Activated T-helper 1 cell treated with anti-CD3 and anti-CD28 coated beads, Interleukin-12 subunit alpha, Interleukin-12 subunit beta, Interleukin-2, Interleukin-4 antibody, amounts not matched to agents 30 ng/mL and 10 ng/mL and 1 ng/mL, durations not matched to agents 14 hours and 24 hours and 36 hours (primary cell): ENCODE results near the gene MITD1. TPM values are rescaled to one million over a fixed set of nuclear protein-coding genes. Genes with fewer than 3 reads are reported as not detected.
"Not testable (repeated sequence)": the region's sequence is repeated elsewhere in the genome, so short reads cannot be mapped to it uniquely, and the experiment has no call there.

Experiments
- DNase-seq: peaks from one replicate; pipeline ENCODE4 v3.0.0; 2021; ENCODE audit warnings: low spot score
- H3K27ac Mint-ChIP-seq: one replicate; pipeline ENCODE4 v1.8.0; 2021; ENCODE audit warnings: mild to moderate bottlenecking, mixed read lengths
- H3K27me3 Mint-ChIP-seq: one replicate; pipeline ENCODE4 v1.8.0; 2022; ENCODE audit warnings: mild to moderate bottlenecking, moderate library complexity, mixed read lengths; ENCODE audit not compliant: insufficient read depth
- H3K36me3 Mint-ChIP-seq: one replicate; pipeline ENCODE4 v1.8.0; 2021; ENCODE audit warnings: low read depth, mixed read lengths
- H3K4me1 Mint-ChIP-seq: one replicate; pipeline ENCODE4 v1.8.0; 2021; ENCODE audit warnings: low read depth, mixed read lengths
- H3K4me3 Mint-ChIP-seq: one replicate; pipeline ENCODE4 v1.8.0; 2021; ENCODE audit warnings: mild to moderate bottlenecking, moderate library complexity, mixed read lengths
- H3K9me3 Mint-ChIP-seq: one replicate; pipeline ENCODE4 v1.8.0; 2021; ENCODE audit warnings: mixed read lengths
- intact Hi-C: fragments of 100-400 bp; cut with micrococcal nuclease; formaldehyde crosslinking; loops from one replicate; pipeline ENCODE4 v1.15.1; 2024
- total RNA-seq: library from RNA; stranded (reverse); gene quantifications from 2 replicates; pipeline ENCODE4 v1.2.3, GENCODE V29; 2022

The MITD1 gene
- 45.3 and 50.1 TPM in 2 replicates for total RNA-seq

- H3K4me1 Mint-ChIP-seq = peaks cover 36% of the 10 kb centered on the region
- peak within 1 kb of the TSS; percentile 96 for H3K27ac Mint-ChIP-seq
- peaks cover 12% of the 10 kb centered on the region for H3K36me3 Mint-ChIP-seq
- no peaks in the 10 kb centered on the region for H3K27me3 Mint-ChIP-seq
- intact Hi-C loops = loop anchor here (1.0 to 10.0 kb wide), 6 partner anchors 27 to 1824 kb away; partner anchors contain the start of genes C2orf15, COA5, LIPT1 and REV1
- H3K4me3 Mint-ChIP-seq = peak within 1 kb of the TSS; percentile 99
- no peaks in the 10 kb centered on the region for H3K9me3 Mint-ChIP-seq
- DNase-seq = peak; percentile 90
Observed at GRCh38 chr2:99180755-99181623, at the start of gene MITD1, which contains the start of gene MRPL30. Gene MITD1 (minus strand): TSS chr2:99181058. CDS start chr2:99180981, 77 bp downstream. Gene MRPL30 (plus strand): TSS chr2:99181184. CDS start chr2:99186204, 5,020 bp downstream.

- Mint-ChIP-seq H3K4me3 (no peak overlapping the region), H3K27ac (no peak overlapping the region), H3K4me1 (no peaks in the 10 kb centered on the region), H3K36me3 (peaks cover 2% of the 10 kb centered on the region), H3K9me3 (no peaks in the 10 kb centered on the region), H3K27me3 (no peaks in the 10 kb centered on the region)
- DNase-seq = no peak
- intact Hi-C loops = no loop called here
Observed at GRCh38 chr2:99217929-99218501, 37.2 kb upstream of the MITD1 start.

GRCh38 chr2:99216096-99216495 lies 35.2 kb upstream of the MITD1 start:
- H3K36me3 Mint-ChIP-seq = peaks cover 2% of the 10 kb centered on the region
- H3K27ac Mint-ChIP-seq = no peak overlapping the region
- H3K4me1 Mint-ChIP-seq = no peaks in the 10 kb centered on the region
- H3K4me3 Mint-ChIP-seq = no peak overlapping the region
- intact Hi-C loops = no loop called here
- H3K9me3 Mint-ChIP-seq = no peaks in the 10 kb centered on the region
- no peaks in the 10 kb centered on the region for H3K27me3 Mint-ChIP-seq
- no peak for DNase-seq

GRCh38 chr2:99205491-99205890 lies 24.6 kb upstream of the MITD1 start:
- no peaks in the 10 kb centered on the region for H3K4me1 Mint-ChIP-seq
- H3K9me3 Mint-ChIP-seq = peaks cover 9% of the 10 kb centered on the region
- no peak overlapping the region for H3K27ac Mint-ChIP-seq
- no peaks in the 10 kb centered on the region for H3K27me3 Mint-ChIP-seq
- peaks cover 11% of the 10 kb centered on the region for H3K36me3 Mint-ChIP-seq
- H3K4me3 Mint-ChIP-seq = no peak overlapping the region
- intact Hi-C loops = no loop called here
- DNase-seq = no peak

- Mint-ChIP-seq H3K27me3 (no peaks in the 10 kb centered on the region), H3K4me1 (no peaks in the 10 kb centered on the region), H3K4me3 (no peak overlapping the region), H3K36me3 (peaks cover 14% of the 10 kb centered on the region), H3K9me3 (peaks cover 9% of the 10 kb centered on the region), H3K27ac (no peak overlapping the region)
- no peak for DNase-seq
- intact Hi-C loops = no loop called here
Observed at GRCh38 chr2:99201959-99202678, 21.3 kb upstream of the MITD1 start.

GRCh38 chr2:99200076-99200800 lies 19.4 kb upstream of the MITD1 start:
- intact Hi-C loops = no loop called here
- Mint-ChIP-seq H3K4me1 (no peaks in the 10 kb centered on the region), H3K27me3 (no peaks in the 10 kb centered on the region), H3K27ac (no peak overlapping the region), H3K36me3 (peaks cover 14% of the 10 kb centered on the region), H3K4me3 (no peak overlapping the region), H3K9me3 (no peaks in the 10 kb centered on the region)
- no peak for DNase-seq

GRCh38 chr2:99198103-99198841 lies 17.4 kb upstream of the MITD1 start:
- no peaks in the 10 kb centered on the region for H3K27me3 Mint-ChIP-seq
- intact Hi-C loops = no loop called here
- DNase-seq = no peak
- H3K4me1 Mint-ChIP-seq = no peaks in the 10 kb centered on the region
- H3K27ac Mint-ChIP-seq = no peak overlapping the region
- H3K4me3 Mint-ChIP-seq = no peak overlapping the region
- no peaks in the 10 kb centered on the region for H3K9me3 Mint-ChIP-seq
- H3K36me3 Mint-ChIP-seq = peaks cover 19% of the 10 kb centered on the region

GRCh38 chr2:99192364-99192763 lies 11.5 kb upstream of the MITD1 start:
- H3K4me3 Mint-ChIP-seq, H3K9me3 Mint-ChIP-seq, intact Hi-C loops, H3K27ac Mint-ChIP-seq, H3K27me3 Mint-ChIP-seq, DNase-seq, H3K4me1 Mint-ChIP-seq: not testable (repeated sequence)
- peaks cover 43% of the 10 kb centered on the region for H3K36me3 Mint-ChIP-seq

- H3K27ac Mint-ChIP-seq = no peak overlapping the region
- H3K4me3 Mint-ChIP-seq = no peak overlapping the region
- intact Hi-C loops = no loop called here
- no peak for DNase-seq
- peaks cover 4% of the 10 kb centered on the region for H3K9me3 Mint-ChIP-seq
- peaks cover 9% of the 10 kb centered on the region for H3K4me1 Mint-ChIP-seq
- peaks cover 38% of the 10 kb centered on the region for H3K36me3 Mint-ChIP-seq
- H3K27me3 Mint-ChIP-seq = no peaks in the 10 kb centered on the region
Observed at GRCh38 chr2:99190548-99190947, 9.7 kb upstream of the MITD1 start.

- Mint-ChIP-seq H3K9me3 (peaks cover 4% of the 10 kb centered on the region), H3K27ac (no peak overlapping the region), H3K36me3 (peaks cover 30% of the 10 kb centered on the region), H3K4me1 (peaks cover 9% of the 10 kb centered on the region), H3K27me3 (no peaks in the 10 kb centered on the region), H3K4me3 (no peak overlapping the region)
- intact Hi-C loops = loop anchor here (10.0 kb wide), 1 partner anchor 1816 kb away; the partner anchor contains the start of gene RPL31
- DNase-seq = no peak
Observed at GRCh38 chr2:99188357-99188756, 7.5 kb upstream of the MITD1 start.

- peaks cover 19% of the 10 kb centered on the region for H3K36me3 Mint-ChIP-seq
Observed at GRCh38 chr2:99187011-99187410, 6.2 kb upstream of the MITD1 start.

GRCh38 chr2:99184811-99185210 lies 4.0 kb upstream of the MITD1 start:
- no peak for DNase-seq
- no peak overlapping the region for H3K4me3 Mint-ChIP-seq
- H3K27ac Mint-ChIP-seq = no peak overlapping the region
- peaks cover 14% of the 10 kb centered on the region for H3K36me3 Mint-ChIP-seq
- H3K4me1 Mint-ChIP-seq = peaks cover 27% of the 10 kb centered on the region
- H3K27me3 Mint-ChIP-seq = no peaks in the 10 kb centered on the region
- intact Hi-C loops = loop anchor here (10.0 kb wide), 1 partner anchor 1820 kb away; the partner anchor contains the start of gene RPL31
- H3K9me3 Mint-ChIP-seq = no peaks in the 10 kb centered on the region

More at GRCh38 chr2:99187011-99187410, 6.2 kb upstream of the MITD1 start:
- Mint-ChIP-seq H3K4me3 (no peak overlapping the region), H3K27ac (no peak overlapping the region), H3K27me3 (no peaks in the 10 kb centered on the region), H3K4me1 (peaks cover 15% of the 10 kb centered on the region), H3K9me3 (no peaks in the 10 kb centered on the region)
- intact Hi-C loops = loop anchor here (10.0 kb wide), 1 partner anchor 1818 kb away; the partner anchor contains the start of gene RPL31
- no peak for DNase-seq
